Loucy (cell line): Measurements from ENCODE around the gene SZT2.

Source experiments
- H2AFZ ChIP-seq: fragments of 200-600 bp; sonication (generic); 2 replicates; pipeline ENCODE4 v1.6.0; 2016; ENCODE audit warnings: antibody characterized with exemption, mild to moderate bottlenecking, low read length, moderate library complexity
- H3F3A ChIP-seq: fragments of 200-600 bp; 2 replicates; pipeline ENCODE4 v1.6.0; 2016; ENCODE audit warnings: antibody characterized with exemption, low read depth, mild to moderate bottlenecking
- H3K27me3 ChIP-seq: fragments of 200-600 bp; sonication (generic); 2 replicates; pipeline ENCODE4 v1.6.1; 2014; ENCODE audit warnings: low read length, mild to moderate bottlenecking; ENCODE audit not compliant: insufficient read depth, poor library complexity, severe bottlenecking
- H3K36me3 ChIP-seq: fragments of 200-600 bp; sonication (generic); 2 replicates; pipeline ENCODE4 v1.6.1; 2016; ENCODE audit warnings: low read length; ENCODE audit not compliant: insufficient read depth
- H3K4me1 ChIP-seq: fragments of 200-600 bp; sonication (generic); 2 replicates; pipeline ENCODE4 v1.5.1; 2014; ENCODE audit warnings: low read length, mild to moderate bottlenecking; ENCODE audit not compliant: insufficient read depth, poor library complexity, severe bottlenecking
- H3K4me2 ChIP-seq: fragments of 200-600 bp; sonication (generic); 2 replicates; pipeline ENCODE4 v1.6.0; 2014; ENCODE audit warnings: antibody characterized with exemption, low read length, low read depth, mild to moderate bottlenecking; ENCODE audit not compliant: poor library complexity, severe bottlenecking
- H3K4me3 ChIP-seq: fragments of 200-600 bp; sonication (generic); 2 replicates; pipeline ENCODE4 v1.5.1; 2014; ENCODE audit warnings: low read length, mild to moderate bottlenecking, mixed read lengths; ENCODE audit not compliant: poor library complexity, severe bottlenecking
- H3K79me2 ChIP-seq: fragments of 200-600 bp; sonication (generic); 2 replicates; pipeline ENCODE4 v1.6.1; 2014; ENCODE audit warnings: low read length; ENCODE audit not compliant: insufficient read depth
- H3K9ac ChIP-seq: fragments of 200-600 bp; sonication (generic); 2 replicates; pipeline ENCODE4 v1.6.0; 2014; ENCODE audit warnings: mild to moderate bottlenecking, low read depth, low read length, moderate library complexity; ENCODE audit not compliant: poor library complexity, severe bottlenecking
- H3K9me2 ChIP-seq: fragments of 200-600 bp; sonication (generic); replicated peaks from 2 replicates; pipeline ENCODE4 v1.6.1; 2016; ENCODE audit warnings: low read depth, low read length, mixed read lengths
- H3K9me3 ChIP-seq: fragments of 200-600 bp; sonication (generic); 2 replicates; pipeline ENCODE4 v1.6.1; 2014; ENCODE audit warnings: mild to moderate bottlenecking, antibody characterized with exemption, low read length, low read depth; ENCODE audit not compliant: insufficient read depth
- H4K20me1 ChIP-seq: fragments of 200-600 bp; sonication (generic); 2 replicates; pipeline ENCODE4 v1.6.0; 2014; ENCODE audit warnings: antibody characterized with exemption, low read length, mild to moderate bottlenecking; ENCODE audit not compliant: insufficient read depth, poor library complexity, severe bottlenecking
- EZH2phosphoT487 ChIP-seq: fragments of 200-600 bp; IDR thresholded peaks from 2 replicates; pipeline ENCODE4 v1.6.1; 2018; ENCODE audit warnings: antibody characterized with exemption, mild to moderate bottlenecking, moderate library complexity, borderline replicate concordance
- TF ChIP-seq, protein P1 (sequence below): fragments of 200-600 bp; sonication (generic); conservative IDR thresholded peaks from 2 replicates; pipeline ENCODE4 v1.5.1; 2014; ENCODE audit warnings: mild to moderate bottlenecking, antibody characterized with exemption, low read length

The SZT2 gene

DNA sequence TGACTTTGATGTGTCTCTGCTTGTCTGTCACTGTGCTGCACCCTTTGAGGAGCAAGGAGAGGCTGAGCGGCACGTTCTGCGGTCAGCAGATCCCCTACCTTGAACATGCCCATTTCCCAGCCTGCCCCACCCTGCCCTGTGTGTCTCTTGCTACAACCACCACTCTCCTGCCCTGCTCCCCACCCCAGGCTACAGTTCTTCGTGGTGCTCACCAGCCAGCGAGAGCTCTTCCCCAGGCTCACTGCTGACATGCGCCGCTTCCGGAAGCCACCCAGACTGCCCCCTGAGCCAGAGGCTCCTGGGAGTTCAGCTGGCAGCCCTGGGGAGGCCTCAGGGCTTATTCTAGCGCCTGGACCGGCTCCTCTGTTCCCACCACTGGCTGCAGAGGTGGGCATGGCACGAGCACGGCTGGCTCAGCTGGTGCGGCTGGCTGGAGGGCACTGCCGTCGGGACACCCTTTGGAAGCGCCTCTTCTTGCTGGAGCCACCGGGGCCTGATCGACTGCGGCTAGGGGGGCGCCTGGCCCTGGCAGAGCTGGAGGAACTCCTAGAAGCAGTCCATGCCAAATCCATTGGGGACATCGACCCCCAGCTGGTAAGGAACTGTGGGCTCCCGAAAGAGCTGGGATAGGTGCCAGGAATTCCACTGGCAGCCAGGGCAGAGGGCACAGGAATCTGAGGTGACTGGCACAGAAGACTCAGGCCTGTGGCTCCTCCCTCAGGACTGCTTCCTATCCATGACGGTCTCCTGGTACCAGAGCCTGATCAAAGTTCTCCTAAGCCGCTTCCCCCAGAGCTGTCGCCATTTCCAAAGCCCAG lies 58.4 kb downstream of the SZT2 start:
- no peaks in the 10 kb centered on the region for H3F3A ChIP-seq
- no peaks in the 10 kb centered on the region for H3K9me3 ChIP-seq
- no peaks in the 10 kb centered on the region for H3K9me2 ChIP-seq
- no peak overlapping the region for H3K4me2 ChIP-seq
- H2AFZ ChIP-seq = no peak overlapping the region
- H3K4me3 ChIP-seq = no peak overlapping the region
- H4K20me1 ChIP-seq = no peaks in the 10 kb centered on the region
- no peaks in the 10 kb centered on the region for H3K27me3 ChIP-seq
- TF ChIP-seq EZH2phosphoT487 = no peak
- TF ChIP-seq, protein P1, sequence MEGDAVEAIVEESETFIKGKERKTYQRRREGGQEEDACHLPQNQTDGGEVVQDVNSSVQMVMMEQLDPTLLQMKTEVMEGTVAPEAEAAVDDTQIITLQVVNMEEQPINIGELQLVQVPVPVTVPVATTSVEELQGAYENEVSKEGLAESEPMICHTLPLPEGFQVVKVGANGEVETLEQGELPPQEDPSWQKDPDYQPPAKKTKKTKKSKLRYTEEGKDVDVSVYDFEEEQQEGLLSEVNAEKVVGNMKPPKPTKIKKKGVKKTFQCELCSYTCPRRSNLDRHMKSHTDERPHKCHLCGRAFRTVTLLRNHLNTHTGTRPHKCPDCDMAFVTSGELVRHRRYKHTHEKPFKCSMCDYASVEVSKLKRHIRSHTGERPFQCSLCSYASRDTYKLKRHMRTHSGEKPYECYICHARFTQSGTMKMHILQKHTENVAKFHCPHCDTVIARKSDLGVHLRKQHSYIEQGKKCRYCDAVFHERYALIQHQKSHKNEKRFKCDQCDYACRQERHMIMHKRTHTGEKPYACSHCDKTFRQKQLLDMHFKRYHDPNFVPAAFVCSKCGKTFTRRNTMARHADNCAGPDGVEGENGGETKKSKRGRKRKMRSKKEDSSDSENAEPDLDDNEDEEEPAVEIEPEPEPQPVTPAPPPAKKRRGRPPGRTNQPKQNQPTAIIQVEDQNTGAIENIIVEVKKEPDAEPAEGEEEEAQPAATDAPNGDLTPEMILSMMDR = no peak
- no peak overlapping the region for H3K9ac ChIP-seq
- H3K79me2 ChIP-seq = peaks cover 16% of the 10 kb centered on the region
- H3K36me3 ChIP-seq = peaks cover 40% of the 10 kb centered on the region; the same call in 1 of the 2 replicates
- peaks cover 10% of the 10 kb centered on the region for H3K4me1 ChIP-seq

DNA sequence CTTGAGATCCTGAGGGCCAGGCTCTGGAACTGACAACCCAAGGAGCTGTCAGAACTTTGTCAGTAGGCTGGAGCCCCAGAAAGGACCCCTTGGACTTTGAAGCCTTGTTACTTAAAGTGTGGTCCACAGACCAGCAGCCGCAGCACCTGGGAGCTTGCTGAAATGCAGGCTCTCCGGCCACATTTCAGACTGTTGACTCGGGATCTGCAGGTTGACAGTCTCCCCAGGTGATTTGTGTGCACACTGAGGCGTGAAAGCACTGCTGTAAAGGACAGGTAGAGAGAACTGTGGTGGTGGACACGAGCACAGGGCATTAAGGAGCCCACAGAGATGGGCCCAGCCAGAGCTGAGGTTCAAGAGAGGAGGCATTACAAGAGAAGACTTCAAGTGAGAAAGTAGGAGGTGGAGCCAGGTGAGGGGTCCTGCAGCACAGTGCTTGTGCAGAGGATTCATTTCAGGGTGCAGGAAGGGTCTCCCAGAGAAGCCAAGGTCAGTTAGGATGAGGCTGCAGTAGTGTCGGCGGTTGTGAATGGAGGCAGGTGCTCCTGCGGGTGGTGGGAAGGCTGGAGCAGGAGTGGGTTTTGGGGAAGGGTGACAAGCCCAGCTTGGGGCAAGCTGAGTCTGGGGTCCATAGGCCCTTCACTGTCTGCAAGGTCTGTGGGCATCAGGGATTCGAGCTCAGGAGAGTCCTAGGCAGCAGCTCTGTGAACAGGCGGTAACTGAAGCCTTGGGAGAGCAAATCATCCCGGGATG lies 59.4 kb downstream of the SZT2 start:
- peaks cover 40% of the 10 kb centered on the region; the same call in 1 of the 2 replicates for H3K36me3 ChIP-seq

DNA sequence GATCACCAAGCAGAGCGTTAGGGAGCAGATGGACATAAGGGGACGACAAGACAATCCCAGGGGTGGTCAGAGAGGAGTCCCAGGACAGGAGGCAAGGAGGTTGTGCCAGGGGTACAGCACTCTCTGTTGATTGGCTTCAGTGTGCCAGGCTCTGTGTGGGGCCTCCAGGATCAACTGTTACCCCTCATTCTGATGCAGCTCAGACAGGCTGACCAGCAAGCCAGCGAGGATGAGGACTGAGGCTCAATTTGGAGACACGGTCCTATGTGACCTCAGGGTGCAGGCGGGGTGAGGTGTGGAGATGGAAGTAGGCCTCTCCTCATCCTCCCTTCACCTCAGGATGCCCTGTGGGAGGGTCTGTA lies 60.0 kb downstream of the SZT2 start:
- H3K4me2 ChIP-seq = no peak overlapping the region
- H3K4me1 ChIP-seq = peaks cover 14% of the 10 kb centered on the region
- peaks cover 40% of the 10 kb centered on the region; the same call in 1 of the 2 replicates for H3K36me3 ChIP-seq
- H4K20me1 ChIP-seq = no peaks in the 10 kb centered on the region
- H3F3A ChIP-seq = no peaks in the 10 kb centered on the region
- TF ChIP-seq, protein P1 = no peak
- no peak for TF ChIP-seq EZH2phosphoT487
- H3K9me2 ChIP-seq = no peaks in the 10 kb centered on the region
- H3K4me3 ChIP-seq = no peak overlapping the region
- no peaks in the 10 kb centered on the region for H3K9me3 ChIP-seq
- H3K9ac ChIP-seq = no peak overlapping the region
- no peaks in the 10 kb centered on the region for H3K27me3 ChIP-seq
- H3K79me2 ChIP-seq = peaks cover 23% of the 10 kb centered on the region
- no peak overlapping the region for H2AFZ ChIP-seq

More for the DNA sequence above, 59.4 kb downstream of the SZT2 start:
- Histone ChIP-seq H2AFZ (no peak overlapping the region), H3K9me2 (no peaks in the 10 kb centered on the region), H3K4me1 (peaks cover 12% of the 10 kb centered on the region), H3K27me3 (no peaks in the 10 kb centered on the region), H3K4me2 (no peak overlapping the region), H3F3A (no peaks in the 10 kb centered on the region), H4K20me1 (no peaks in the 10 kb centered on the region), H3K4me3 (no peak overlapping the region), H3K79me2 (peaks cover 21% of the 10 kb centered on the region), H3K9ac (no peak overlapping the region), H3K9me3 (no peaks in the 10 kb centered on the region)
- TF ChIP-seq EZH2phosphoT487 = no peak
- TF ChIP-seq, protein P1 = no peak
